ENCODE results near the gene ZNF764. TPM values are rescaled to one million over a fixed set of nuclear protein-coding genes. Genes with fewer than 3 reads are reported as not detected.

The ZNF764 gene
- polyA plus RNA-seq, 1 donor (not counting 4 experiments of a cell fraction or from before 2014, with no cell fraction given): 1.6 TPM

DNA sequence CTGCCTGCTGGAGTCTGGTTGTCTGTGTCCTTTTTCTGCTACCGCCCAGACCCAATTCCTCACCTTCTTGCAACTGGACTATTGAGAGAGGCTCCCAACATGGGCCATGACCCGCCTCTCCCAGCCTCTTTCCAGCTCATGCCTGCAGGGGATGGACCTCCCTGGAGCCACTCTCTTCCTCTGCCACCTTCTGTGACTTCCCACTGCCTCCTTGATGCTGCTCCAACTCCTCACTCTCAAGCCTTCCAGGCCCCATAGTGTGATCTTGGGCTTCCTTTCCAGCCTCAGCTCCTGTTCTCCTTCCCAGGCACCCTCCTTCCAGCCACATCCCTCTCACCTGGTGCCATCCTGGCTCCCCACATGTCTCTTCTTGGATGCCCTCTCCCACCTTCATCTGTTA is 42.9 kb downstream of the ZNF764 start:
- H3K27me3 ChIP-seq (ENCODE audit: control insufficient read depth, extremely low read depth, insufficient read depth, low read length): peaks cover 4% of the 10 kb centered on the region
- H3K4me2 ChIP-seq (ENCODE audit: control insufficient read depth, extremely low read depth, insufficient read depth, low read depth, low read length): no peak overlapping the region
- H3K9me3 ChIP-seq (ENCODE audit: control insufficient read depth, low read depth, low read length): no peaks in the 10 kb centered on the region
- no peak overlapping the region for H3K27ac ChIP-seq (ENCODE audit: control insufficient read depth, insufficient read depth, low read length)
- no peak overlapping the region for H3K9ac ChIP-seq (ENCODE audit: control insufficient read depth, extremely low read depth, insufficient read depth, low read length)
- no peaks in the 10 kb centered on the region for H3K36me3 ChIP-seq (ENCODE audit: control insufficient read depth in 2 of 2, extremely low read depth in 1 of 2, insufficient read depth in 2 of 2, low read length in 2 of 2)
- no peak overlapping the region for H2AFZ ChIP-seq (ENCODE audit: control insufficient read depth, low read length)
- no peak for FAIRE-seq
- no peak overlapping the region for H3K4me3 ChIP-seq (ENCODE audit: control insufficient read depth in 2 of 3, extremely low read depth in 1 of 3, insufficient read depth in 2 of 3, low read depth in 1 of 3, low read length in 3 of 3)
- TF ChIP-seq, protein P1, sequence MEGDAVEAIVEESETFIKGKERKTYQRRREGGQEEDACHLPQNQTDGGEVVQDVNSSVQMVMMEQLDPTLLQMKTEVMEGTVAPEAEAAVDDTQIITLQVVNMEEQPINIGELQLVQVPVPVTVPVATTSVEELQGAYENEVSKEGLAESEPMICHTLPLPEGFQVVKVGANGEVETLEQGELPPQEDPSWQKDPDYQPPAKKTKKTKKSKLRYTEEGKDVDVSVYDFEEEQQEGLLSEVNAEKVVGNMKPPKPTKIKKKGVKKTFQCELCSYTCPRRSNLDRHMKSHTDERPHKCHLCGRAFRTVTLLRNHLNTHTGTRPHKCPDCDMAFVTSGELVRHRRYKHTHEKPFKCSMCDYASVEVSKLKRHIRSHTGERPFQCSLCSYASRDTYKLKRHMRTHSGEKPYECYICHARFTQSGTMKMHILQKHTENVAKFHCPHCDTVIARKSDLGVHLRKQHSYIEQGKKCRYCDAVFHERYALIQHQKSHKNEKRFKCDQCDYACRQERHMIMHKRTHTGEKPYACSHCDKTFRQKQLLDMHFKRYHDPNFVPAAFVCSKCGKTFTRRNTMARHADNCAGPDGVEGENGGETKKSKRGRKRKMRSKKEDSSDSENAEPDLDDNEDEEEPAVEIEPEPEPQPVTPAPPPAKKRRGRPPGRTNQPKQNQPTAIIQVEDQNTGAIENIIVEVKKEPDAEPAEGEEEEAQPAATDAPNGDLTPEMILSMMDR (optimal IDR thresholded peaks at IDR 0.05 in 1 of 3, IDR thresholded peaks at IDR 0.05 in 1 of 3, conservative IDR thresholded peaks at IDR 0.05 in 1 of 3; ENCODE audit: extremely low read depth in 1 of 3, insufficient read depth in 2 of 3, low read length in 3 of 3): no peak
- no peak for TF ChIP-seq EZH2 (IDR thresholded peaks at IDR 0.05; ENCODE audit: low read length)
- dilution Hi-C loops (cut with MboI; ENCODE audit: extremely low pct_ligation_motif_present, low sequenced_read_pairs): no loop called here
- no peaks in the 10 kb centered on the region for H3K4me1 ChIP-seq (ENCODE audit: control insufficient read depth, extremely low read depth, insufficient read depth, low read length)
- H3K9me1 ChIP-seq (ENCODE audit: control insufficient read depth, extremely low read depth, insufficient read depth, low read length): no peaks in the 10 kb centered on the region
- DNase-seq (ENCODE audit: low read depth, low spot score): no peak
- no peaks in the 10 kb centered on the region for H3K79me2 ChIP-seq (ENCODE audit: control insufficient read depth, insufficient read depth, low read length)
- no peaks in the 10 kb centered on the region for H4K20me1 ChIP-seq (ENCODE audit: control insufficient read depth, extremely low read depth, insufficient read depth, low read length)

DNA sequence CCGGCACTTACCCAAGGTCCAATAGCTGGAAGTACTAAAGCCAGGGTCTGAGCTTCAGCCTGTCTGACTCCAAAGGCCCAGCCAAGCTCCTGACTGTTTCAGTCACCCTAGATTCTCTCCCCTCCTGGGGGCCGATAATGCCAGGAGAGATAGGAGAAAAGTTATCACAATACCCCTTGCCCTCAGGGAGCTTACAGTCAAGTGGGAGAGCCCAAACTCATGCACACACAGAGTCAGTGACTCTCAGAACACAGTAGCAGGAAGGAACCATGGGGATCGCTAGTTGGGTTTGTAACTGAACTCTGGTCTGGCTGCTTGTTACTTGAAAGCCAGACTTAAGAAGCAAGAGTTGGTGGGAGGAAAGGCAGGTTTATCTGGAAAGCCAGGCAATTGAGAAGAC is 46.7 kb downstream of the ZNF764 start:
- Histone ChIP-seq H3K9me1 (ENCODE audit: control insufficient read depth, extremely low read depth, insufficient read depth, low read length) (no peaks in the 10 kb centered on the region), H3K27me3 (ENCODE audit: control insufficient read depth, extremely low read depth, insufficient read depth, low read length) (peaks cover 4% of the 10 kb centered on the region), H3K4me1 (ENCODE audit: control insufficient read depth, extremely low read depth, insufficient read depth, low read length) (no peaks in the 10 kb centered on the region), H3K27ac (ENCODE audit: control insufficient read depth, insufficient read depth, low read length) (no peak overlapping the region), H3K79me2 (ENCODE audit: control insufficient read depth, insufficient read depth, low read length) (no peaks in the 10 kb centered on the region), H3K9ac (ENCODE audit: control insufficient read depth, extremely low read depth, insufficient read depth, low read length) (no peak overlapping the region), H2AFZ (ENCODE audit: control insufficient read depth, low read length) (no peak overlapping the region), H3K4me3 (ENCODE audit: control insufficient read depth in 2 of 3, extremely low read depth in 1 of 3, insufficient read depth in 2 of 3, low read depth in 1 of 3, low read length in 3 of 3) (no peak overlapping the region), H3K9me3 (ENCODE audit: control insufficient read depth, low read depth, low read length) (no peaks in the 10 kb centered on the region), H4K20me1 (ENCODE audit: control insufficient read depth, extremely low read depth, insufficient read depth, low read length) (no peaks in the 10 kb centered on the region), H3K36me3 (ENCODE audit: control insufficient read depth in 2 of 2, extremely low read depth in 1 of 2, insufficient read depth in 2 of 2, low read length in 2 of 2) (no peaks in the 10 kb centered on the region), H3K4me2 (ENCODE audit: control insufficient read depth, extremely low read depth, insufficient read depth, low read depth, low read length) (no peak overlapping the region)
- no peak for TF ChIP-seq EZH2 (IDR thresholded peaks at IDR 0.05; ENCODE audit: low read length)
- TF ChIP-seq, protein P1 (optimal IDR thresholded peaks at IDR 0.05 in 1 of 3, IDR thresholded peaks at IDR 0.05 in 1 of 3, conservative IDR thresholded peaks at IDR 0.05 in 1 of 3; ENCODE audit: extremely low read depth in 1 of 3, insufficient read depth in 2 of 3, low read length in 3 of 3): no peak
- no peak for DNase-seq (ENCODE audit: low read depth, low spot score)
- no peak for FAIRE-seq
- dilution Hi-C loops (cut with MboI; ENCODE audit: extremely low pct_ligation_motif_present, low sequenced_read_pairs): no loop called here
